HuH-7.5 (cell line): ENCODE results near the gene PRKCB.
"Not testable (repeated sequence)": the region's sequence is repeated elsewhere in the genome, so short reads cannot be mapped to it uniquely, and the experiment has no call there.

Source experiments
- DNase-seq: peaks from one replicate; pipeline ENCODE4 v3.0.0; 2011; ENCODE audit warnings: low spot score

The PRKCB gene

DNA sequence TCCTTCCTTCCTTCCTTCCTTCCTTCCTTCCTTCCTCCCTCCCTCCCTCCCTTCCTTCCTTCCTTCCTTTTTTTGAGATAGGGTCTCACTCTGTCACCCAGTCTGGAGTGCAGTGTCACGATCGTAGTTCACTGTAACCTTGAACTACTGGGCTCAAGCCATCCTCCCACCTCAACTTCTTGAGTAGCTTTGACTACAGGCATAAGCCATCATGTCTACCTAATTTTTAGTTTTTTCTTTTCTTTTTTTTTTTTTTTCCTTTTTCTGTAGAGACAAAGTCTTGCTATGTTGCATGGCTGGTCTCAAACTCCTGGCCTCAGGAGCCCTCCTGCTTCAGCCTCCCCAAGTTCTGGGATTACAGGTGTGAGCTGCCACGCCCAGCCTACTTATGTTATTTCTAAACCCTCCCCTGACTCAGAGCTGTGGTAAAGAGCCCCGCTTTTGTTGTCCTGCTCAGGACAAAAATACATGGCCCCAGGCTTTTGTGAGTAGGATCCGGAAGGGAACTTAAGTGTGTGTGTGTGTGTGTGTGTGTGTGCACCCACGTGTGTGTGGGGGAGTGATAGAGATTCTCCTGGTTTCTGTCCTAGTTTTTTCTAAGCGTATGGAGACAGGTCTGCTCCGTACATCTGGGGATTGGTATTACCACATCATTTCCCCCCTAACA, 67.1 kb downstream of the PRKCB start:
- DNase-seq, result no peak

DNA sequence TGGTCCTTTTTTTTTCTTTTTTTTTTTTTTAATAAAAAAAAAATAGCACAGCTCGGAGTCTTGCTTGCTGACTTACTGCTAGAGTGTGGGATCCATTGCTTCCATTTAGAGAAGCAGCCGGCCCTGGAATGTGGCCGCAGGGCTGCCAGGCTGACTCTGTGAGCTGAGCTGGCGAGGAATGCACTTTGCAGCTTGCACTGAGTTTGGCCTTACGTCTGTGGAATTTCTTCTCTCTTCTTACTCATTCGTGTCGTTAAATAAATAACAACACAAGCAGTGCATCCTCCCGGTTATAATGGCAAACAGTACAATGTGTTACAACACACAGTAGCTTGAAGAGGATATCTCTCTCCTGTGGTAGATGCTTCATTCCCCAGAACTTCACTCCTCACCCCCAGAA, 69.2 kb downstream of the PRKCB start:
- DNase-seq, result no peak

DNA sequence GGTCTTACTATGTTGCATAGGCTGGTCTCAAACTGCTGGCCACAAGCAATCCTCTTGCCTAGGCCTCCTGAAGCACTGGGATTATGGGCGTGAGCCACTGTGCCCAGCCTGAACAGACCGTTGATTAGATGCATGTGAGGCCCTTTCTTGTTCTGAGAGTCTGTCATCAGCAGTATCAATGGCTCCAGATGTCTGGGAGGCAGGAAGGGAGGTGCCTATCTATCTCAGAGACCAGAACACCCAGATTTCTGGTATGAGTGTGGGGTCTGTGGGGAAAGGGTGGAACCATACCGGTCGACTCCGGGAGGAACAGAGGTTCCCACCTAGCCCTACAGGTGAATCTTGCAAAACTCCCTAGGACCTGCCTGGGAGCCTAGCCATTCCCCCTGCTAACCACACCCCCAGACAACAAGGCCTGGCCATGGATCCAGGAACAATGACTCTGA, 71.7 kb downstream of the PRKCB start:
- no peak for DNase-seq

DNA sequence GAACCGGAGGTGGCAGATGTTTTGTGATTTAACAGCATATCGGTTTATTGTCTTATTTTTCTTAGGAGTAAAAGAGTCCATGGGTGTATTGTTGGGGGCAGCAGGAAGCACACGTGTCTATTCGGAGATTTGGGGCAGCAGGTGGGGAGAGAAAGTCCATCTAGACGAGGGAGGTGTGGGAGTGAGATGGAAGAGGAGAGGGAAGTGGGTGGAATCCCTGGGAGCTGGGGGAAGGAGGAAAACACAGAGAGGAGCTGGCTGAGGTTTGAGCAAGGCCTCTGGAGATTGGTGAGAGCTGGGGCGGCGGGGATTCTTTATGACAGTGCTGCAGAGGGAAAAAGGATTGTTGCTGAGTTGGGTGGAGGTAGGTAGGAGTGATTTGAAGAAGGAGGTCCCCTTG, 72.1 kb downstream of the PRKCB start:
- no peak for DNase-seq

- DNase-seq, result no peak
These were observed 73.0 kb downstream of the PRKCB start for GRCh38 chr16:23908790-23909189.

GRCh38 chr16:23909792-23910418, 74.1 kb downstream of the PRKCB start:
- DNase-seq, result no peak

DNA sequence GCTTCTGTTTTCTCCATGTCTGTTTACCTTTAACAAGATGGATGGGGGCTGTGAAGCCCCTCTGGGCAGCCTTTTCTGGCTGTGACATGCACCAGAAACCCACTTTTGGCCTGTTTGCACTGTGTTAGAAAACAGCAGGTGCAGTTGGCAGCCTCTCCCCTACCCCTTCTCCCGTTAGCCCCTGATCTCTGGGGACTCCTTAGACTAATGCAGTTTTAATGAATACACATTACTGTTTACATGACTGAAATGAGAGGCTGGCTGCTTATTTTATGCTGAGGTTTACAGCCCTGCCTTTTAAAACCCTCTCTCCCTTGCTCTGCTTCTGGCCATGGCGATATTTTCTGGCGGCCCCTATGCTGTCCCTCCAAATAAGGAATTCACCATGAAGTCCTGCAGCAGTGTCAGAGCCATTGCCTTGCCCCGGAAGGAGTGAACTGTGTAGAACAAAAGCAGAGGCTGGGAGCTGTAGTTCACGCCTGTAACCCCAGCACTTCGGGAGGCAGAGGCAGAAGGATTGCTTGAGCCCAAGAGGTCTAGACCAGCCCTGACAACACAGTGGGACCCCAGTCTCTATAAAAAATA, 79.3 kb downstream of the PRKCB start:
- no peak for DNase-seq

- not testable (repeated sequence) for DNase-seq
These were observed 80.8 kb downstream of the PRKCB start for GRCh38 chr16:23916552-23916951.

GRCh38 chr16:23917621-23918020, 81.8 kb downstream of the PRKCB start:
- DNase-seq, result no peak

- no peak for DNase-seq
These were observed 84.7 kb downstream of the PRKCB start for GRCh38 chr16:23920446-23920845.

DNA sequence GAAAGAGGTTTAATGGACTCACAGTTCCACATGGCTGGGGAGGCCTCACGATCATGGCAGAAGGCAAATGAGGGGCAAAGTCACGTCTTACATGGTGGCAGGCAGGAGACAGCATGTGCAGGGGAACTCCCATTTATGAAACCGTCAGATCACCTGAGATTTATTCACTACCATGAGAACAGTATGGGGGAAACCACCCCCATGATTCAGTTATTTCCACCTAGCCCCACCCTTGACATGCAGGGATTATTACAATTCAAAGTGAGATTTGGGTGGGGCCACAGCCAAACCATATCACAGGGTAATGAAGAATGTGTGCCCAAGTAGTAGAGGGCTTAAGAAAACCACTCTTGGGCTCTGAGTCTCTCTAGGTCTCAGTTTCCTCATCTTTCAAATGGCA, 85.1 kb downstream of the PRKCB start:
- DNase-seq, result no peak

DNA sequence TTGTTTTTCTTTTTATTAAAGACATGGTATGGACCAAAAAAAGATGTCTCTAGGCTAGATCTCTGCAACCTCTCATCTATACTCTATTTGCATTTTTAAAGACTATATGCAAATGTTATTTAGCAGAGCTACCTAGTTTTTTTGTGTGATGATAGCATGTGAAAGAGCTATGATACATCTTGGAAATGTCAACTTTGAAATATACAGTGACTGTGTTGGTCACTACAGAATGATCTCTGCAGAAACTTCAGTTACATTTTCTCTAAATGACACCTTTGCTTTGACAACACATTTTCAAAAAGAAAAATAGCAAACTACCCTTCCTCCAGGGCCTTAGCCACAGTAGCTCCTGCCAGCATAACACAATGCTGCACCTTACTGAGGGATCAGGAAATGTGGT, 86.6 kb downstream of the PRKCB start:
- DNase-seq, result no peak

GRCh38 chr16:23924128-23924527, 88.3 kb downstream of the PRKCB start:
- DNase-seq, result no peak

- no peak for DNase-seq
These were observed 92.0 kb downstream of the PRKCB start for GRCh38 chr16:23927796-23928195.

DNA sequence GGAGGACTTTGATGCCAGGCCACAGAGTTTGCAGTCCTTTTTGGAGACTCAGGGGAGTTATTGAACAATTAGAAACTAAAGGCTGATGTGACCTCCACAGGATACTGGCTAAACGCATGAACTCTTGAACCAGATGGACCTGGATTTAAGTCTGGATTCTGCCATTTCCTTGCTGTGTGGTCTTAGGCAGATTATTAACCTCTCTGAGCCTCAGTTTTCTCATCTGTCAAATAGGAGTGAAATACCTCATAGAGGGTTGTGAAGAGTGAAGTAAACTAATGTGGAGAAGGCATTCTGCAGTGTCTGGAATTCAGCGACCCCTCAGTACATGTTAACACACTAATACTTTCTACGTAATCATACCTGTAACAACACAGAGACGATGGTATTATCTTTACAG, 93.5 kb downstream of the PRKCB start:
- DNase-seq, result no peak

DNA sequence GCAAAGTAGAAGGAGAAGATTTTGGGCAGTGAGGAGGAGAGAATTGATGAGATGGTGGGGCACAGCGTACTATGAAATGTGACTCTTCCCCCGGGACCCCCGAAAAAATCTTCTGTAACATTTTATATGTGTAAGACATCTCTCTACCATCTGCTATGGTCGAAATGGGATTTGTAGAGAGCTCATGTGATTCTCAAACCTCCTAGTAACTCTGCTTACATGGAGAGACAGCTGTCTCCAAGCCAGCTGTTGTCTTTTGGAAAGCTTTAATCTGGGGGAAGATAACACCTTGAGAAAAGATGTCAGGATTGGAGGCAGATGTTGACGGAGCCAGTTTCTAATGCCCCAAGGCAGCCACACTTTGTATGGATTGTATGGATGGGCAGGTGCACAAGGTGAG, 94.1 kb downstream of the PRKCB start:
- DNase-seq, result no peak

DNA sequence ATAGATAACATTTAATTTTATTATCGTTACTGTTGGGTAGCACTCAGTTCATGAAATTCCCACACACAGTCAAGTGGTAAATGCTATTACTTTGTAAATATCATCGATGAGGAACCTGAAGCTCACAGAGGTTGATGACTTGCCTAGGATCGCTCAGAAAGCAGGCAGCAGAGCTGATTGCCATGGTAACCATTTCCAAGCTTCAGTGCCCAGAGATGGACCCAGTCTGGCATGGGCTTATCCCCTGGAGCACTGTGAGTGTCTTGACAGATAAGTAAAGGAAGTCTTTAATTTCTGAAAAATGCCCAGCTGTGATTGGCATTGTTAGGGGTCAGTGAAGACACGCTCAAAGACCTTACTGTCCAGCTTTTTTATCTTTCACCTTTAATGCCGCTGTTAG, 95.0 kb downstream of the PRKCB start:
- no peak for DNase-seq

GRCh38 chr16:23931199-23931598, 95.4 kb downstream of the PRKCB start:
- DNase-seq, result no peak

DNA sequence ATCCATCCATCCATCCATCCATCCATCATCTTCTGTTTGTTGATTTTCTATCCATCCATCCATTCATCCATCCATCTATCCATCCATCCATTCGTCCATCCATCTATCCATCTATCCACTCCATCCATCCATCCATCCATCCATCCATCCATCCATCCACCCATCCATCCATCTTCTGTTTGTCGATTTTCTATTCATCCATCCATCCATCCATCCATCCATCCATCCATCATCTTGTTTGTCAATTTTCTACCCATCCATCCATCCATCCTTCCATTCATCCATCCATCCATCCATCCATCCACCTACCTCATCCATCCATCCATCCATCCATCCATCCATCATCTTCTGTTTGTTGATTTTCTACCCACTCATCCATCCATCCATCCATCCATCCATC, 97.9 kb downstream of the PRKCB start:
- DNase-seq, result not testable (repeated sequence)

- DNase-seq, result no peak
These were observed 98.9 kb downstream of the PRKCB start for GRCh38 chr16:23934610-23935236.

DNA sequence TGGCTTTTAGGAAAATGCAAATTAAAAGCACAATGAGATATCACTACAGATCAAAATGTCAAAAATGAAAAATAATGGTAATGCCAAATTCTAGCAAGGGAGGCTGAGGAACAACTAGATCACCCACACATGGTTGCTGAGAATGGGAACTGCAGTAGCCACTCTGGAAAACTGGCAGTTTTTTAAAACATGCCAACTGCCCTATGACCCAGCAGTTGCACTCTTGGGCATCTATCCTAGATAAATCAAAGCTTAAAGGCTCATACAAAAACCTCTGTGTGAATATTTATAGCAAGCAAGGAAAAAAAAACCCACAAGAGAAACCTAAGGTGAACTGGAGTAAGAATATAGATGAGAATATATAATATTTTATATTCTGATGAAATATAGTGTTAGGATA, 104.3 kb downstream of the PRKCB start:
- no peak for DNase-seq

DNA sequence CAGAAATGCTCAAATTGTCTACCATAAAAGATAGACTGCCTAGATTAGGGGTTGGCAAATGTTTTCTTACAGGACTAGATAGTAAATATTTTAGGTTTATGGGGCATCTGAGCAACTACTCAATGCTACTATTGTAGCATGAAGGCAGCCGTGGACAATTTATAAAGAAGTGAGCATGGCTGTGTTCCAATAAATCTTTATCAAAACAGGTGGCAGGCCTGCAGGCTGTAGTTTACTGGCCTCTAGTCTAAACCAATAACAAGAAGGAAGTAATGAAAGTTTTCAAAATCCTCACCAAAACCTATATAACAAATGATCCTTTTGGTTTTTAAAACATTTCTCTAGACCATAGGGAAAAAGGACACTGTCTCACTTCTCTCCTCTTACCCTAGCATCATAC, 105.2 kb downstream of the PRKCB start:
- DNase-seq, result no peak

GRCh38 chr16:23941963-23942564, 106.3 kb downstream of the PRKCB start:
- DNase-seq, result no peak
